Uterus (tissue), 4 donors: ENCODE results near the gene ARAP2. TPM values are rescaled to one million over a fixed set of nuclear protein-coding genes. Genes with fewer than 3 reads are reported as not detected.

Source experiments
- DNase-seq, 2 donors: peaks; one replicate each; pipeline ENCODE4 v3.0.0-alpha.2; 2019 to 2020
- H3K27ac ChIP-seq, 2 donors: fragments of 200-600 bp; sonication (generic); 1 replicate in 1 of 2; 2 replicates in 1 of 2; pipeline ENCODE4 v1.5.1; 2016 to 2018
- H3K27me3 ChIP-seq, 2 donors: fragments of 200-600 bp; sonication (generic); one replicate each; pipeline ENCODE4 v1.5.1; 2018 to 2019; ENCODE audit warnings: control low read depth in 1 of 2
- H3K36me3 ChIP-seq, 2 donors: fragments of 200-600 bp; sonication (generic); one replicate each; pipeline ENCODE4 v1.5.1; 2019; ENCODE audit warnings: control low read depth in 1 of 2
- H3K4me1 ChIP-seq, 2 donors: fragments of 200-600 bp; sonication (generic); one replicate each; pipeline ENCODE4 v1.5.1; 2018 to 2019; ENCODE audit warnings: control low read depth in 1 of 2
- H3K4me3 ChIP-seq, 2 donors: fragments of 200-600 bp; sonication (generic); 1 replicate in 1 of 2; 2 replicates in 1 of 2; pipeline ENCODE4 v1.5.1; 2018 to 2019; ENCODE audit warnings: mild to moderate bottlenecking in 1 of 2
- H3K9me3 ChIP-seq, 2 donors: fragments of 200-600 bp; sonication (generic); one replicate each; pipeline ENCODE4 v1.5.1; 2019; ENCODE audit warnings: control low read depth in 1 of 2
- CTCF ChIP-seq, 4 experiments: fragments of 200-600 bp in 2 of 4; fragments of 450-650 bp in 2 of 4; sonication (generic) in 2 of 4; IDR thresholded peaks; one replicate each; pipeline ENCODE4 v1.5.1; 2016 to 2019; ENCODE audit warnings: antibody characterized with exemption in 4 of 4, mild to moderate bottlenecking in 2 of 4, moderate library complexity in 1 of 4
- POLR2A ChIP-seq, 2 donors: fragments of 450-650 bp; IDR thresholded peaks; one replicate each; pipeline ENCODE4 v1.6.1; 2016; ENCODE audit warnings: antibody characterized with exemption in 2 of 2, mild to moderate bottlenecking in 1 of 2, moderate library complexity in 1 of 2
- intact Hi-C: fragments of 100-400 bp; cut with DNase I; formaldehyde crosslinking; loops from one replicate; pipeline ENCODE4 v1.15.1; 2023; ENCODE audit warnings: low total_unique reads
- total RNA-seq, 4 donors: library from RNA; depleted of rRNA in 3 of 4; stranded (reverse); fragments of >200 nt in 3 of 4; gene quantifications; one replicate each; pipeline versions ENCODE4 v1.1.0 to v1.2.4, GENCODE V29; 2014 to 2023
- donor health status: DM: yes; HTN: yes; CAD: no.

Gene ARAP2
- total RNA-seq, 4 donors from 2014 or later = 10.5 to 134 (median 27.1) TPM

- no peaks in the 10 kb centered on the region for H3K4me1 ChIP-seq
- H3K27ac ChIP-seq = no peak overlapping the region
- DNase-seq = no peak
- H3K27me3 ChIP-seq = no peaks in the 10 kb centered on the region
- H3K9me3 ChIP-seq = no peaks in the 10 kb centered on the region
- TF ChIP-seq CTCF (IDR thresholded peaks at IDR 0.05) = no peak
- no peak for TF ChIP-seq POLR2A (IDR thresholded peaks at IDR 0.05)
- H3K36me3 ChIP-seq = no peaks in the 10 kb centered on the region
- no peak overlapping the region for H3K4me3 ChIP-seq
- intact Hi-C loops = no loop called here
Measured at GRCh38 chr4:36215627-36216026, 28.7 kb downstream of the ARAP2 start.

- H3K36me3 ChIP-seq = no peaks in the 10 kb centered on the region
- no peak for DNase-seq
- no peak overlapping the region for H3K4me3 ChIP-seq
- no peak overlapping the region for H3K27ac ChIP-seq
- H3K9me3 ChIP-seq = no peaks in the 10 kb centered on the region
- H3K4me1 ChIP-seq = no peaks in the 10 kb centered on the region
- no peaks in the 10 kb centered on the region for H3K27me3 ChIP-seq
- no peak for TF ChIP-seq CTCF (IDR thresholded peaks at IDR 0.05)
- no peak for TF ChIP-seq POLR2A (IDR thresholded peaks at IDR 0.05)
- intact Hi-C loops = no loop called here
Measured at GRCh38 chr4:36214735-36215485, 29.4 kb downstream of the ARAP2 start.

GRCh38 chr4:36213977-36214376 lies 30.3 kb downstream of the ARAP2 start:
- no peak for DNase-seq
- Histone ChIP-seq H3K4me1 (no peaks in the 10 kb centered on the region), H3K4me3 (no peak overlapping the region), H3K9me3 (no peaks in the 10 kb centered on the region), H3K27me3 (no peaks in the 10 kb centered on the region), H3K36me3 (no peaks in the 10 kb centered on the region), H3K27ac (no peak overlapping the region)
- no peak for TF ChIP-seq POLR2A (IDR thresholded peaks at IDR 0.05)
- no peak for TF ChIP-seq CTCF (IDR thresholded peaks at IDR 0.05)
- intact Hi-C loops = no loop called here

GRCh38 chr4:36211084-36211483 lies 33.2 kb downstream of the ARAP2 start:
- no peak overlapping the region for H3K4me3 ChIP-seq
- no peaks in the 10 kb centered on the region for H3K27me3 ChIP-seq
- TF ChIP-seq POLR2A (IDR thresholded peaks at IDR 0.05) (no peak), CTCF (IDR thresholded peaks at IDR 0.05) (no peak)
- no peaks in the 10 kb centered on the region for H3K4me1 ChIP-seq
- no peaks in the 10 kb centered on the region for H3K36me3 ChIP-seq
- no peak overlapping the region for H3K27ac ChIP-seq
- intact Hi-C loops = no loop called here
- H3K9me3 ChIP-seq = no peaks in the 10 kb centered on the region
- no peak for DNase-seq

GRCh38 chr4:36209941-36210649 lies 34.2 kb downstream of the ARAP2 start:
- H3K9me3 ChIP-seq = no peaks in the 10 kb centered on the region
- no peaks in the 10 kb centered on the region for H3K27me3 ChIP-seq
- intact Hi-C loops = no loop called here
- no peaks in the 10 kb centered on the region for H3K36me3 ChIP-seq
- H3K27ac ChIP-seq = no peak overlapping the region
- no peak for TF ChIP-seq CTCF (IDR thresholded peaks at IDR 0.05)
- no peak for TF ChIP-seq POLR2A (IDR thresholded peaks at IDR 0.05)
- H3K4me3 ChIP-seq = no peak overlapping the region
- no peak for DNase-seq
- no peaks in the 10 kb centered on the region for H3K4me1 ChIP-seq
